UCSD-AML1 (cell line): Measurements from ENCODE around the gene HIRIP3.
"Not testable (repeated sequence)": the region's sequence is repeated elsewhere in the genome, so short reads cannot be mapped to it uniquely, and the experiment has no call there.

ENCODE experiments used
- DNase-seq: peaks from one replicate; lab custom pipeline; 2025; ENCODE audit not compliant: unreplicated experiment; lab: John Stamatoyannopoulos, UW

Gene HIRIP3

DNA sequence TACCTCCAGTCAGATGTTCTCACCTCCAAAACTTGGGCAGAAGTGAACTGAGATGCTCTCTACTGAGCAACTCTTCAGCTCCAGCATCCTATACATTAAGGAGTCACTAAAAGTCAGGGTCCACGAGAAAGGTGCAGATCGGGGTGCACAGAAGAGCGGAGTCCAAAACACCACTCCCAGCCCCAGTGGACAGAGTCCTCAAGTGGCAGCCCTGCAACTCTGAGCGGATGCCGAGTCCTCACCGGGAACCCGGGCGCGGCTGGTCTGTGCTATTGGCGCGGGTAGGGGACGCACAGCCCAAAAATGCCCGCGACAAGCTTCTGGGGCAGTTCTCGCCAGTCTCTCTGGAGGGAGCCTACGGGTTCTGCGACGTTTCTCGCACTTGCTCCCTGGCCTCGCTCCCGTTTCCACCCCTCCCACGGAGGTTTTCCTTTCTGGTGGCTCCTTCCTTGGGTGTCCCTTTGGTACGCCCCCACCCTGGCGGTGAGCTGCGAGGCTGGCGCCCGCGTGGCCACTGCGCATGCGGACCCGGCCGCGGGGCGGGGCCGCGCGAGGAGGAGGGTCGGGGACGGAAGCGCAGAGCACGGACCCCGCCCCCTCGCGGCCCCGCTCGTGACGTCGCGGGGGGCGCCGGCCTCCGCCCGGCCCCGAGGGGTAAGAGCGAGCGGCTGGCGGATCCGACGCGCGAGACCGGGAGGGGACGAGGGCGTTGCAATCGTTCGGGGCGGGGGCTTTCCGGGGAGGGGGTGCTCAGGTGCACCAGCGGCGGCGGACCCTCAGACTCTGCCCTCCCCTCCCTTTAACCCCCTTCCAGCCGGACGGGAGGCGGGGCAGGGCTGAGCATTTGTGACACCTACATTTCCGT is 33.7 kb downstream of the HIRIP3 start, which contains the start of gene TMEM219:
TSS of gene TMEM219 (plus strand) at position 601 of the 865 bp plus-strand sequence. CDS start 1,065 bp downstream, outside the sequence.
- peak; percentile 97 for DNase-seq

DNA sequence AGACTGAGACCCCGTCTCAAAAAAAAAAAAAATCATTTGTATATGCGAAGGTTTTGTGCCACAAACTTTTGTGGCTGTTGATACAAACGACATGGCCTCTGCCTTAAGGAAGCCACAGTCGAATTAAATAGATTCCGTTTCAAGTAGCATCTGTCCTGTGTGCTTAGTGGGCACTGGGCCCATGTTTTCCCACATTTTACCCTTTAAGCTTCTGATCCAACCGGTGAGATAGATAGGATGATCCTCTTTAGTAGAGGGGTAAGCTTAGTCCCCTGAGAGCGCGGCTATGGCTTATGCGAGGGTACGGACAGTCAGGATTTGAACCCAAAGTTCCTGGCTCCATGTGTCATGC is 34.3 kb downstream of the HIRIP3 start:
- DNase-seq: no peak

DNA sequence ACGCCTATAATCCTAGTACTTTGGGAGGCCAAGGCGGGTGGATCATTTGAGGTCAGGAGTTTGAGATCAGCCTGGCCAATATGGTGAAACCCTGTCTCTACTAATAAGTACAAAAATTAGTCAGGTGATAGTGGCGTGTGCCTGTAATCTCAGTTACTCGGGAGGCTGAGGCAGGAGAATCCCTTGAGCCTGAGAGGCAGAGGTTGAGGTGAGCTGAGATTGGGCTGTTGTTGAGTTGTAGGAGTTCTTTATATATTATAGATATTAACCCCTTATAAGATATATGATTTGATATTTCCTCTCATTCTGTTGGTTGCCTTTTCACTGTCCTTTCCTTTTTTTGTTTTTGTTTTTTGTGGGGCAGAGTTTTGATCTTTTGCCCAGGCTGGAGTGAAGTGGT is 35.6 kb downstream of the HIRIP3 start:
- not testable (repeated sequence) for DNase-seq

DNA sequence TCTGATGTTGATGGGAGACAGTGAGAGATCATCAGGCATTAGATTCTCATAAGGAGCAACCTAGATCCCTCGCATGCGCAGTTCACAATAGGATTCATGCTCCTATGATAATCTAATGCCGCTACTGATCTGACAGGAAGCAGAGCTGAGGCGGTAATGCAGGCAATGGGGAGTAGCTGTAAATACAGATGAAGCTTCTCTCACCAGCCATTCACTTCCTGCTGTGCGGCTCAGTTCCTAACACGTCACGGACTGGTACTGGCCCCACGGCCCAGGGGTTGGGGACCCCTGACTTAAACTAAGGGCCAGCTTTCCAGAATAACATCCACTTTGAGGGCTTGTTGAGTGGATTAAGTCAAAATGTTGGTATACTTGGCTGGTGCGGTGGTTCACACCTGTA is 36.1 kb downstream of the HIRIP3 start:
- DNase-seq: no peak

DNA sequence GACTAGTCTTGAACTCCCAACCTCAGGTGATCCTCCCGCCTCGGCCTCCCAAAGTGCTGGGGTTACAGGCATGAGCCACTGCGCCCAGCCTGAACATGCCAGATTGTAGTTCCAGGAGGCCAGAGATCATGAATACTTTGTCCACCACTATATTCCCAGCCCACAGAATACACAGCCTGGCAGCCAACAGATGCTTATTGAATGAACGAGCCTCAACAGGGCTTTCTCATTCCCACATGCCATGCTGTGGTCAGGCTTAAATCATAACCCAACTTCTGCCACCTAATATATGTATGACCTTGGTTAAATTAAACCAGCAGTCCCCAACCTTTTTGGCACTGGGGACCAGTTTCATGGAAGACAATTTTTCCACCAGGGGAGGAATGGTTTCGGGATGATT is 36.7 kb downstream of the HIRIP3 start:
- DNase-seq: no peak

DNA sequence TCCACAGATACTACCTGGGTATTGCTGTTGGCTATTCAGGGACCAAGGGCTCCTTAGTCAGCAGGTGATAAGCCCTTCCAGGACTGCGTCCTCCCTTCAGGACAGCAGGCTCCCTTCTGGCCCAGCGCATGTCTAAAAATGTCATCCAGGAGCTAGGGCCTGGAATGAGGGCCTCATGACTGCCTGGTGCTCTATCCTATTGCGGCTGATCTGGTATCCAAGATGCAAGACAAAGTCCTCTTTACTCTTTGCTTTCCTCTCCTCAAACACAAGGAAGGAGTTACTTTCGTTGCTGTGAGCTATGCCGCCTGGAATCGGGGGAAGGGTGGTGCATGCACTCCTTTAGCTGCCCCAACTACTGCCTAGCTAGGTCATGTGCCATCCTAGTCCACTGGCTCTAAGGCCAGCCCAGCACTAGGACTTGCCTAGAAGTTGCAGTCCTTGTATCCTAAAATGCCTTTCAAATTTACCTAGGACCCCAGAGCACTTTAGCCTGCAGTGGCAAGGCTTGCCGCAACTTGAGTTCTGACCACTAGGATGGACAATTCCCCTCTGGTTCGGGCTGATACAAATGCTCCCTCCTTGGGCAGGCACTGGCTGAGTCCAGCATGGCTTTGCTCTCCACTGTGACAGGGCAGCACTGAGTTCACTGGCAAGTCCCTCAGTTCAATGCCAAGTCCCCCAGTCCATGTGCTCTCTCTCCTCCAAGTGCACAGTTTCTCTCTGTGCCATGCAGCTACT is 43.6 kb downstream of the HIRIP3 start:
- DNase-seq: no peak

DNA sequence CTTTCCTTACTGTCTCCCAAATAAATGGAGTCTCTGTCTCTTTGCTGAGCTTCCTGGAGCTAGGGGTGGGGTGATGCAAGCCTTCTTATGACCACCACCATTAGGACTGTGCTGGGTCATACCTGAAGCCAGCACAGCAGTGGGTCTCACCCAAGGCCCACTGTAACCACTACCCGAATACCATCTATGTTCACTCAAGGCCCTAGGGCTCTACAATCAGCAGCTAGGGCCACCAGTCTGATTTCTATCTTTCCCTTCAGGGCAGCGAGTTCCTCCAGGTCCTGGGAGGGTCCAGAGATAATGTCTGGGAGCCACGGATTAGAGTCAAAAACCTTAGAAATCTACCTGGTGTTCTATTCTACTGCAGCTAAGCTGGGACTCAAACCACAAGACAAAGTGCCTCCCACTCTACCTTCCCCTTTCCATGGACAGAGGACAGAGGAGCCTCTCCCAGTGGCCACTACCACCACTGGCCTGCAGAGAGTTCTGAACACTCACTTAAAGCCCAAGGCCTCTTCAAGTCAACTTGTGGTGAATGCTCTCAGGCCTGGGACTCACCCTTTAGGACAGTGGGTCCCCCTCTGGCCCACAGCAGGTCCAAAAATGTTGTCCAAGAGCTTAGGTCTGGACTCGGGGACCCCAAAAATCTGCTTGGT is 44.5 kb downstream of the HIRIP3 start:
- no peak for DNase-seq

DNA sequence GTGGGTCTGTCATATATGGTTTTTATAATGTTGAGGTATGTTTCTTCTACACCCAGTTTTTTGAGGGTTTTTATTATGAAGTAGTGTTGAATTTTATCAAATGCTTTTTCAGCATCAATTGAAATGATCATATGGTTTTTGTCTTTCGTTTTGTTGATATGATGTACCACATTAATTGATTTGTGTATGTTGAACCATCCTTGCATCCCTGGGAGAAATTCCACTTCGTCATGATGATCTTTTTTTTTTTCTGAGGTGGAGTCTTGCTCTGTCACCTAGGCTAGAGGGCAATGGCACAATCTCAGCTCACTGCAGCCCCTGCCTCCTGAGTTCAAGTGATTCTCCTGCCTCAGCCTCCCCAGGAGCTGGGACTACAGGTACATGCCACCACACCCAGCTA is 47.5 kb downstream of the HIRIP3 start:
- no peak for DNase-seq

DNA sequence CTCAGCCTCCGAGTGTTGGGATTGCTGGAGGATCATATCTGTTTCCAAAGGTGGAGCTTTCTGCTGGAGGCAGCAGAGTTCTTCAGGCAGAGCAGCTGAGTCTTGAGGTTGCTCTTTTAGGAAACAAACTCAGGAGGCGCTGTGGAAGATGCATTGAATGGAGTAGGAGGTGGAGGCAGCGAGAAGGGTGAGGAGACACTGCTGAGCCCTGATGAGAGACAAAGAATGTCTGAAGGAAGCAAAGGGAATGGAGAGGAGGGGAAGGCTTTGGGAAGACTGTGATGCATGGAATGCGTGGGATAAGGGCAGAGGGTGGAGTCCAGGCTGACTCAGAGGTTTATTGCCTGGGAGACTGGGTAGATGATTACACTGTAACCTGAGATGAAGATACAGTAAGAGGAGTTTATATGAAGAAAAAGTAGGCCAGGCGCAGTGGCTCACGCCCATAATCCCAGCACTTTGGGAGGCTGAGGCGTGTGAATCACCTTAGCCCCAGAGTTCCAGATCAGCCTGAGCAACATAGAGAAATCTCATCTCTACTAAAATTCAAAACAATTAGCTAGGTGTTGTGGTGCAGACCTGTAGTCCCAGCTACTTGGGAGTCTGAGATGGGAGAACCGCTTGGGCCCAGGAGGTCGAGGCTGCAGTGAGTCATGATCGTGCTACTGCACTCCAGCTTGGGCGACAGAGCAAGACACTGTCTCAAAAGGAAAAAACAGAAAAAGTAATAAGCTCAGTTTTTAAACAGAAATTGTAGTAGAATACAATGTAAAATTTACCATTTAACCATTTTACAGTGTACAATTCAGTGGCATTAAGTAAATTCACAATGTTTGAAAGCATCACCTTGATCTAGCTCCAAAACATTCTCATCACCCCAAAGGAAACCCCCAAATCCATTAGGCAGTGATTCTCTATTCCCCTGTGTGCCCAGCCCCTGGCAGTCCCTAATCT is 51.3 kb downstream of the HIRIP3 start:
- no peak for DNase-seq
